Measurements from ENCODE around the gene CARD19. TPM values are rescaled to one million over a fixed set of nuclear protein-coding genes. Genes with fewer than 3 reads are reported as not detected.

CARD19 gene
- total and polyA plus RNA-seq, 2 of the 8 experiments (the other 6 are each of a cell fraction or from before 2014, with no cell fraction given) = 21.2 to 112 TPM

GRCh38 chr9:93057042-93057702 lies 38.8 kb upstream of the CARD19 start:
- Histone ChIP-seq H3K9ac (replicated peaks in 1 of 4; ENCODE audit: extremely low read depth in 1 of 4, low read depth in 3 of 4, low read length in 3 of 4) (no peak overlapping the region), H3K4me2 (ENCODE audit: insufficient read depth in 1 of 2, low read depth in 2 of 2, low read length in 2 of 2) (peak overlapping the region in 1 of 2 experiments; percentile 26; a peak in 1 of 4 replicates), H2BK5ac (ENCODE audit: low read depth, low read length) (no peak overlapping the region), H2BK15ac (ENCODE audit: low read length) (no peak overlapping the region; the same call in 1 of the 2 replicates), H3K23ac (ENCODE audit: insufficient read length) (no peak overlapping the region), H3K27ac (ENCODE audit: low read depth, low read length) (no peak overlapping the region), H2AFZ (ENCODE audit: low read length) (no peak overlapping the region), H3K56ac (replicated peaks; ENCODE audit: insufficient read length, low read depth, low read length) (no peak overlapping the region), H2BK20ac (ENCODE audit: low read length) (no peak overlapping the region), H2BK12ac (ENCODE audit: low read depth, low read length) (peak overlapping the region; percentile 23; the same call in 1 of the 2 replicates), H3K18ac (ENCODE audit: extremely low read depth, low read length) (no peak overlapping the region), H4K8ac (ENCODE audit: extremely low read depth, insufficient read depth, low read length) (no peak overlapping the region), H3K36me3 (ENCODE audit: control insufficient read depth in 2 of 4, insufficient read depth in 4 of 4, low read length in 3 of 4) (no peaks in the 10 kb centered on the region), H3K4me1 (replicated peaks in 1 of 4; ENCODE audit: control insufficient read depth in 3 of 4, insufficient read depth in 4 of 4, low read length in 3 of 4) (peaks cover 7 to 38% (median 30%) of the 10 kb centered on the region in 4 experiments), H3K9me3 (ENCODE audit: insufficient read depth in 2 of 2, low read depth in 1 of 2, low read length in 1 of 2) (no peaks in the 10 kb centered on the region), H3K79me1 (ENCODE audit: low read depth, low read length) (peaks cover 2% of the 10 kb centered on the region; the same call in 1 of the 2 replicates), H3K4ac (replicated peaks; ENCODE audit: insufficient read length, low read depth, low read length) (no peak overlapping the region), H3K4me3 (ENCODE audit: extremely low read depth in 1 of 4, insufficient read depth in 2 of 4, low read depth in 3 of 4, low read length in 4 of 4) (no peak overlapping the region), H2BK120ac (replicated peaks; ENCODE audit: low read depth, low read length) (no peak overlapping the region), H3K79me2 (ENCODE audit: control insufficient read depth in 1 of 2, insufficient read depth in 2 of 2, low read length in 2 of 2) (no peaks in the 10 kb centered on the region), H4K5ac (ENCODE audit: insufficient read length, low read depth, low read length) (no peak overlapping the region), H2AK5ac (ENCODE audit: low read depth, low read length) (peak overlapping the region; percentile 26; the same call in 1 of the 2 replicates), H3K23me2 (ENCODE audit: low read depth, low read length) (peaks cover 3% of the 10 kb centered on the region; the same call in 1 of the 2 replicates), H3K14ac (ENCODE audit: insufficient read length) (no peak overlapping the region), H4K91ac (replicated peaks; ENCODE audit: insufficient read length, low read length) (no peak overlapping the region), H3K27me3 (replicated peaks in 1 of 4; ENCODE audit: control insufficient read depth in 3 of 4, extremely low read depth in 1 of 4, insufficient read depth in 3 of 4, low read length in 3 of 4) (peaks cover 0 to 16% (median 7%) of the 10 kb centered on the region in 4 experiments; a peak in 5 of 7 replicates), H4K20me1 (replicated peaks in 1 of 2; ENCODE audit: control insufficient read depth in 1 of 2, insufficient read depth in 2 of 2, low read length in 2 of 2) (no peaks in the 10 kb centered on the region)
- 83% methylated on average over 7 of the region's 8 CpGs; no CpG with 5 or more reads in 1 of the 2 experiments for WGBS, 2 experiments (ENCODE audit: extremely low coverage in 1 of 2, insufficient coverage in 1 of 2, insufficient read length in 1 of 2, insufficient replicate concordance in 2 of 2, low coverage in 1 of 2, low lambda C conversion rate in 2 of 2, missing lambda C conversion rate in 1 of 2)
- DNase-seq (ENCODE audit: low read depth in 1 of 2, low spot score in 2 of 2) = no peak
- TF ChIP-seq TCF12 (IDR thresholded peaks at IDR 0.05; ENCODE audit: low read depth, low read length) (0 out of 2 replicates have a peak, but pooled peaks have one; percentile 62), POLR2AphosphoS5 (IDR thresholded peaks at IDR 0.05; ENCODE audit: low read depth, low read length) (0 out of 2 replicates have a peak, but pooled peaks have one; percentile 40), MAX (IDR thresholded peaks at IDR 0.05) (peak; percentile 46; the same call in 1 of the 2 replicates), HDAC2 (IDR thresholded peaks at IDR 0.05; ENCODE audit: borderline replicate concordance in 1 of 2, low read depth in 2 of 2, low read length in 2 of 2) (no peak), CHD2 (IDR thresholded peaks at IDR 0.05; ENCODE audit: low read length) (no peak)
- no peak for FAIRE-seq
- POLR2A ChIA-PET (ENCODE audit: partially characterized antibody) = no interaction called here
- CTCF ChIA-PET (ENCODE audit: partially characterized antibody) = interaction anchor here (0.7 to 2.5 kb wide), 5 partner anchors 20 to 115 kb away, joined by 3 to 7 read pairs (median 3); no protein-coding TSS in a partner anchor

Measured in H1 (cell line).